CD4-positive, alpha-beta T cell treated with Interleukin-10 for 1 hour (primary cell): ENCODE data around the gene GEMIN7.
"Not testable (repeated sequence)": the region's sequence is repeated elsewhere in the genome, so short reads cannot be mapped to it uniquely, and the experiment has no call there.

Experiments used
- DNase-seq: peaks from one replicate; pipeline ENCODE4 v3.0.0-alpha.2; 2020

GEMIN7 gene

GRCh38 chr19:45091031-45091923 lies 12.2 kb downstream of the GEMIN7 start:
- DNase-seq: peak; percentile 98

GRCh38 chr19:45092747-45093678 lies 14.0 kb downstream of the GEMIN7 start, which contains the start of gene PPP1R37:
PPP1R37 (plus strand) TSS chr19:45093179; CDS start chr19:45093326, 147 bp downstream.
- DNase-seq: peak; percentile 96

- no peak for DNase-seq
These were observed 15.1 kb downstream of the GEMIN7 start for GRCh38 chr19:45094137-45094536.

DNA sequence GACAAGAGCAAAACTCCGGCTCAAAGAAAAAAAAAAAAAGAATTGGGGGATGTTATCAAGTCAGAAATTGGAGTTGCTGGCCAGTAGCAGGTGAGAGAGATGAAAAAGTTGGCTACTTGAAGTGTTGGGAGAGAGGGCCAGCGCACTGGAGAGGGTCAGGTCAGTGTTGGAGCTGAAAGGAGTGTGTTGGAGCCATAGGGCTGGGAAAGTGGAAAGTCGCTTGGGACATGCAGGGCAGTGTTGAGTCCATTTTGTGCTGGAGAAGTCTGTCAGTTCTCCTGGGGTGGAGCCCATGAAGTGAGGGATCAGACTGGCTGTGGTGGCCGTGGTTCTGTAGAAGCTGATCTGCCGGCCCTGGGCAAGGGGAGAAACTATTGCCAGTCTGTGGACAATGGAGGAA lies 15.6 kb downstream of the GEMIN7 start:
- no peak for DNase-seq

DNA sequence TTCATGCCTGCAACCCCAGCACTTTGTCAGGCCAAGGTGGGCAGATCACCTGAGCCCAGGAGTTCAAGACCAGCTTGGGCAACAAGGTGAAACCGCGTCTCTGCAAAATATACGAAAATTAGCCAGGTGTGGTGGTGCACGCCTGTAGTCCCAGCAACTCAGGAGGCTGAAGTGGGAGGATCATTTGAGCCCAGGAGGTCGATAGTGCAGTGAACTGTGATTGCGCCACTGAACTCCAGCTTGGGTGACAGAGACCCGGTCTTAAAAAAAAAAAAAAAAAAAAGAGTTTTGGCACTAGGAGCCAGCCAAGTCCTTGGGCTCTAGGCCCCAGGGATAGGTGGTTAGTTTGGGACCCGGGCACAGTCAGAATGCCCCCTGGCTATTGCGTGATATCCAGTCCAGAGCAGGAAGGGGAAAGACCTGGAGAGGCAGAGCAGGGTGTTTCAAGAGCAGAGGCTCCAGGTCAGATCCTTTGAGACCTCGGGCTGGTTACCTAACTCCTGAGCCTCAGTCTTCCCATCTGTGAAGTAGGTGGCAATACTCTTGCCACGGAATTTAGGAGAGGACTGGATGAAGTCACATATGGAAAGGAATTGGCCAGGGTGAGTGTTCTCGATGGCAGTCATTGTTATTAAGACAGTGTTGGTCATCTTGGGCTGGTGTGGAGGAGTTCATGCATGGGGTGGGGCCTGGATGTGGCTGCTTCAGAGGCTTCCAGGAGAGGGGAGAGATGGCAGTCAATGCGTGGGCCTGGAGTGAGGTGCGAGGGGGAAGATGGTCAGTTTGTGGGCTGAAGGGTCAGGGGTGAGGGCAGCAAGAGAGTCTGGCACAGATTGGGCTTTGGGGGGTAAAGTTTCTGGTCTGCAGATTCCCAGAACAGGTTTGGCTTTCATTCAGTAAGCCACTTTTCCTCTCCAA lies 16.7 kb downstream of the GEMIN7 start:
- DNase-seq: no peak

DNA sequence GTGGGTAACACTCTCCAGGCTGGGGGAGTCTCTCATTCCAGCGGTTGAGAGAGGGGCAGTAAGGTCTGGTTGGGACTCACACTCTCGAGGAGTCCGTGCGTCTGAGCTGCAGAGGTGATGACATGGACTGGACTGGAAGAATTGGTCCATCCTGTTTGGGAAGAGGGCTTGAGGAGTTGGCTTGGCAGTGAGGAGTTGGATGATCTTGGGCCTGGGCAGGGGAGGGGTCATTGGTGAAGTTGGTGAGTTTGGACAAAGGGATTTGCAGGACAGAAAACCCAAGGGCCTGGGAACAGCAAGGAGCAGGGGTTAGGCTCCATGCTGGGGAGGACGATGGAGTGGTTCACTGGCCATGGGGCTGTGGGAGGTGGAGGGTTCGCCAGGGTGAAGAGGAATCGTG lies 17.6 kb downstream of the GEMIN7 start:
- no peak for DNase-seq

GRCh38 chr19:45097450-45097775 lies 18.4 kb downstream of the GEMIN7 start:
- DNase-seq: no peak

DNA sequence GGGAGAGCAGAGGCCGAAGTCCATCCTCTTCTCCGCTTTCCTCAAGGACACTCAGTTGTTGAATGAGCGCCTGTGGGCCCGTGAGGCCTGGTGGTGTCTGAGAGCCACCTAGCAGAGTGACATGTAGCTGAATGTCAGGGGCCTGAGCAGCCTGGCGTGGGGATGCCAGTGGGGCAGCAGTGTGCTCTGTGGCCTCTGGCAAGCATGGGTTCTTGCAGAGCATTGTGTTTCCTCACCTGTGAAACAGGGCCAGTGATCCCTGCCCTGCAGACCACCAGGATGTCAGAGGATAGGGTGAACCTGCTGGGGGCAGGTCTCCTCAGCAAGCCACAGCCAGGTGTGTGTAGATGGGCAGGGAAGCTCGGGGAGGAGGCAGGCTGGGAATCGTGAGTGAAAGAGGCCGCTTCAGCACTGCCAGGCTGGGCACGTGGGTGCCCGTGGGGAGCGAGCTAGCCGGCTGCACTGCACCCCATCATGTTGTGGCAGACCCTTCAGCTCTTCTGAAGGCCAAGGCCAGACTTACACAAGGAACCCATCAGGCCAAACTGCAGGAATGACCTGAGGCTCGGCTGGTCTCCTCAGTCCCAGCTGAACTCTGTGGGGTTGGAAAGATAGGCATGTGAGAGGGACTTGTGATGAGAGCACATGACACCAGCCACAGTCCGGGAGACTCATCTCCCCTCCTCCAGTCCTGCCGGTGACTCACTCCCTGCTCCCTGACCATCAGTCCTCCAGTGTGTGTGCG lies 18.9 kb downstream of the GEMIN7 start:
- no peak for DNase-seq

DNA sequence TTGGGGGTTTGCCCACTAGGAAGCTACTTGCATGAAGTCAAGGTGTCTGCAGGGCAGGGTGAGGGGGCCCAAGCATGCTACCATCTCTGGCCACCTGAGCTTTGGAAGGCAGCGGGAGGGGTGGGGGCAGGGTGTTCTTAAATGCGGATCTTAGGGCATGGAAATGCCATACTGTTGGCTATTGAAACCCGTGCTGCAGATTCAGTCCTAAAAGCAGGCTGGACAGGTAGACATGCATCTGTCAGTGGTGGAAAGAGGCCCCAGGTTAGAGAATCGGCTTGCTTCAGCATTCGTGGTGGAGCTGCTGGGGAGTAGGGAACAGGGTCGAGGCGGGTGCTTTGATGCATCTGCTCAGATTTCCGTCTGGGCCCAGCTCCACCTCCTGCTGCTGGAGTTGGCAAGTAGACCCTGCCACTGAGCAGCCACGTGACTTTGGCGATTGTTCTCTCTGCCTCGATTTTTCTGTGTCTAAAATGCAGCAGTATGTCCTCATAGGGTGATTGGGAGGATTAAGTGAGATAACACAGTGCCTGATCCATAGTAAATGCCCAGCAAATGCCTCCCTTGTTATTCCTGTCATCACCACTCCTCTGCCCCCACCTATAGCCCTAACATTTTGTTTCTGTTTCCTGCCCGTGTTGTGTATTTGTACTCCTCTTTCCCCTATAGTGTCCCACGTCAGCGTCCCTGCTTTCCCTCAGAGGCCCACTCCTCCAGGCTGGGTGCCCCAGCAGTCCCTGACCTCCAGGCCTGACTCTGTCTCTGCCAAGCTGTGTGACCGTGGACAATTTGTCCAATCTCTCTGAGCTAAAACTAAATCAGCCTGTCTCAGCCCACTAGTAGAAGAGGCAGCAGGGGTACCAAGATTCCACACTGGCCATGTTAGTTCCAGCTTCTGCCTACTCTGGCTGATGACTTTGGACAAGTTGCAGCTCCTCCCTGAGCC lies 19.7 kb downstream of the GEMIN7 start:
- no peak for DNase-seq

- DNase-seq: no peak
These were observed 20.6 kb downstream of the GEMIN7 start for GRCh38 chr19:45099467-45100191.

DNA sequence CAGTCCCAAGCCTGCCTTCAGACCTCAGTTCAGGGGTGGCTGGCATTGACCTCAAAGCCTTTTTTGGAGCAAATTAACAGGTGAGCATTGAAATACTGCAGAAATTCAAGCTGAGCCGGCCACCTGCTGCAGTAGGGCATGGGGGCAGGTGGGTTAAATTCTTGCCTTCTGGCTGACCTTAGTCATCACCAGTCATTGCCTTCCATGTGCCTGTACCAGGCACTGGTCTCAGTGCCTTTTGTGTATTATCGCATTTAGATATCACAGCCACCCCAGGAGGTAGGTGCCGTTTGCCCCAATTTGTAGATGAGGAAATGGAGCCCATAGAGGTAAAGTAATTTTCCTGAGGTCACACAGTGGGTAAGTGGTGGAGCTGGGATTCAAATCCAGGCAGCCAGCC lies 21.1 kb downstream of the GEMIN7 start:
- DNase-seq: no peak

DNA sequence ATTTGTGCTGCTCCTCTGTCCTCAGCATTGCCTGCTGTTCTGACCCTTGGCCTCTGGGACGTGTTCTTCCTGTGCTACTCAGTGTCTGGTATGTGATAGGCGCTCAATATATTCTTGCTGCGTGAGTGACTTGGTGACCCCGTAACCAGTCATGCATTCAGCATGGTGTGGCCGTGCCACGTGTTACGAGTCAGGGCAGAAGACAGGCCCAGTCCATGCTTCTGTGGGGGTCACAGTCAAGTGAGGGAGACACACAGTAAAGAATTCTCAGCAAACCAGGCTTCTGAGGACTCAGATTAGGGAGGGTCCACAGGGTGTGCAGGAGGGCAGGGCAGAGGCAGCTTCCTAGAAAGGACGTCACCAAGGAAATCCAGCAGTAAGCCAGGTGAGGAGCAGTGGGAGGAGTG lies 21.8 kb downstream of the GEMIN7 start:
- DNase-seq: no peak

DNA sequence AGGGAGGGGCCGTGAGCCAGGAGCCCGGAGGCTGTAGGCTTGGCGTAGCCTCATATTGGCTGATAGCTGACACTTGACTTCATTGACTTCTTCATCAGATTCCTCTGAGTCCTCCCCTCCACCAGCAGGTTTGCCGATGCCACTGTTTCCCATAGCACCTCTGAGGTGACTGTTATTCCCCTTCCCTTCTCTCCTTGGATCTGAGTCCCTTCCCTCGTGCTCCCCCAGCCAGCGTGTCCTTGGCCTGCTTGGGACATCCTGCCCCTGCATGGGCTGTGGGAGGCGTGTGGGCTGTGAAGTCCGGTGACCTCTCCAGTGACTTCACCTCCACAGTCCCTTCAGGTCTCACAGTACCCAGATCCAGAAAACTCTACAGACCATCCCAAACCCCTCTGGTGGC lies 22.7 kb downstream of the GEMIN7 start:
- DNase-seq: no peak

- no peak for DNase-seq
These were observed 23.4 kb downstream of the GEMIN7 start for GRCh38 chr19:45102481-45102880.

- peak; percentile 48 for DNase-seq
These were observed 24.1 kb downstream of the GEMIN7 start for GRCh38 chr19:45103156-45103507.

DNA sequence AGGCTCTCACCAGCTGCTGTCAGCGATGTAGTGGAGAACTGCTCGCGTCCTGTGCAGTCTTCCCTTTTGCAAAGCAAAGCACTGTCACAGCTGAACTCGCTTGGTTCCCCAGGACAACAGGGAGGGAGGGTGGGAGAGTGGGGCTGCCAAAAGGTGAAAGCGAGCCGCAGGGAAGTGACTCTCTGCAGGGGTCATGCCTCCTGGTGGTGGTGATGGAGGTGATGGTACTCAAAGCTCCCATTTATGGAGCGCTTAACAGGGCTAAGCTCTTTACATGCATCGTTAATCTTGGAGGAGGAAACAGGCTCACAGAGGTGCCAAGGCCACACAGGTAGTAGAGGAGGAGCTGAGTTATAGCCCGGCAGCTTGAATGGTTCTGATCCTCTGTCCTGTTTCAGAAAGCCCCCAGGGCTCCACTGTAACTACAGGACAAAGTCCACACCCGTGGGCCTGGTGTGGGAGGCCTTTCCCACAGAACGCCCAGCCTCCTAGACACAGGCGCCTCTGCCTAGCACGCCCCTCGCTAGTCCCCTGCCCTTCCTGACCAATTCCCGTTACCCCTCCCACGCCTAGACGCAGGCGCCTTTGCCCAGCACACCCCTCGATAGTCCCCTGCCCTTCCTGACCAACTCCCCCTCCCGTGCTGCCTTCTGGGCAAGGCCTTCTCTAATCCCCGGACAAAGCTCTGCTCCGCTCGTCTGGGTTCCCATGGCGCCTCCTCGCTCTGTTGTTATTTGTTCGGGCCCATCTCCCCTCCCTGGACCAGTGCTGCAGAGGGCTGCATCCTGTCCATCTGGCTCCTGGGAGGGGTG lies 24.7 kb downstream of the GEMIN7 start:
- no peak for DNase-seq

DNA sequence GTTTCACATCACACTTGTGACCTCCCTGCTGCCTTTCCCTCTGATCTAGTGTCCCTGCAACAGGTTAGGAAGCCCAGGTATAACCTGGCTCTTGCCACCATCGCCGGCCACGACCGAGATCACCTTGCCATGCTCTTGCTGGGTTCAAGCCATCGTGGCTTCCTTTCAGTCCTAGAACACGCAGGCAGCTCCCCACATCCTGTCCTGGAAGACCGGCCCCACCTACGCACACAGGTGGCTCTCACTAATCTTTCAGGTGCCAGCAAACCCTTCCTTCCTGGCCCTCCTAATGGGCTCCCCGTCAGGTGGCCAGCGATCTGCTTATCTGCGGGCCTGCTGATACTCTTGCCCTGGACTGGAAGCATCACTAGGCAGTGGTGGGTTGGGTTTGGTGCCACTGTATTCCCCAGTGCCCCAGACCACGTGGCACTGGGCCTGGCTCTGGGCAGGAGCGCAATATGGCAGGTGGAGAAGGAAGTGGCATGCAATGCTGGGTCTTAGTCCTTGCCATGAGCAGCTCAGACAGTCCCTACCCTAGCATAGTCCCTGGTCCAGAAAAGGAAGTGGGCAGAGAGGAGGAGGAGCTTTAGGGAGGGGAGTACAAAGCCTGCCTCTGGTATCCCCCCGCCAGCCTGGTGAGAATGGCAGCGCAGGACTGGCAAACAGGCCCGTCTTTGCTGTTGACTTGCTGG lies 25.7 kb downstream of the GEMIN7 start:
- peak; percentile 11 for DNase-seq

- not testable (repeated sequence) for DNase-seq
These were observed 27.3 kb downstream of the GEMIN7 start for GRCh38 chr19:45106363-45106762.
